ENCODE results near the gene G0S2. TPM values are rescaled to one million over a fixed set of nuclear protein-coding genes. Genes with fewer than 3 reads are reported as not detected.

The G0S2 gene
- total RNA-seq, 2 experiments from 2014 or later: 6.4 to 6.8 TPM

DNA sequence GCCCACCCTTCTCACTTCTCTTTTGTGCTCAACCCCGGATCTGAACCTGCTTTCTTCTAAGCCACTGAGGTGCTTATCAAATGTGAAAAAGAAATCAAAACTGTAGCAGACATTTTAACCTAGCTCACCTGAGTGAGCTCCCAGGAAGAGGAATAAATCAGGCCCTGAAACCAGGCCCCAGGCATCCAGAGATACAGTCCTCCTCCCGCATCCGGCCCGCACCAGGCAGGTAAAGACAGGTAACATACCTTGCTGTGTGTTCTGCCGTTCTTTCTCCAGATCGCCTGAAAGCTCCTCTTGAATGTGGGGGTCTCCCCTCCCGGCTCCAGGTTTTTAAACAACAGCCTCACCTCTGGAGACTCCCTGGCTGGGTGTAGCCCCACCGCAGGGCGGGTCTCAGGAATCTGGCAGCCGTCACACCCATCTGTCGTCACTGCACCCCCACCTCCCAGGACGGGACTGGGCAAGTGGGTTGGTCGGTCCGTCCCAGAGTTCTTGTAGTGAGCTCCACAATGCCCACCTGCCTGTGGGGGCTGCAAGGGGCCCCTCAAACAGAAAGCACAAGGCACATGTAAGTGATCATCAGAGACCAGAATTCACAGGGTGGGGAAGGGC, 23.0 kb upstream of the G0S2 start, which contains the start of gene LAMB3:
LAMB3 (minus strand) TSS at position 305 of the 615 bp plus-strand sequence. CDS start 1,481 bp downstream, outside the sequence.
- H3K27ac Mint-ChIP-seq: no peak within 1 kb of the TSS
- ChIA-PET POLR2A (interaction anchor here (0.8 kb wide), 1 partner anchor 23 kb away, joined by 3 read pairs; the partner anchor contains the start of gene G0S2), CTCF (interaction anchor here (1.1 to 1.7 kb wide), 2 partner anchors 14 to 83 kb away, joined by 3 read pairs; no protein-coding TSS in a partner anchor)
- no peaks in the 10 kb centered on the region for H3K27me3 ChIP-seq (ENCODE audit: control insufficient read depth in 1 of 2, insufficient read depth in 2 of 2, low read length in 2 of 2)
- no peak within 1 kb of the TSS for H3K4me3 ChIP-seq (ENCODE audit: low read length)
- no peaks in the 10 kb centered on the region for H3K9me3 Mint-ChIP-seq
- no peaks in the 10 kb centered on the region for H3K27me3 Mint-ChIP-seq
- H3K27ac ChIP-seq (ENCODE audit: low read depth in 1 of 2, low read length in 2 of 2): no peak within 1 kb of the TSS
- ATAC-seq (ENCODE audit: poor library complexity) (no peak), DNase-seq (no peak)
- TF ChIP-seq, protein P1, sequence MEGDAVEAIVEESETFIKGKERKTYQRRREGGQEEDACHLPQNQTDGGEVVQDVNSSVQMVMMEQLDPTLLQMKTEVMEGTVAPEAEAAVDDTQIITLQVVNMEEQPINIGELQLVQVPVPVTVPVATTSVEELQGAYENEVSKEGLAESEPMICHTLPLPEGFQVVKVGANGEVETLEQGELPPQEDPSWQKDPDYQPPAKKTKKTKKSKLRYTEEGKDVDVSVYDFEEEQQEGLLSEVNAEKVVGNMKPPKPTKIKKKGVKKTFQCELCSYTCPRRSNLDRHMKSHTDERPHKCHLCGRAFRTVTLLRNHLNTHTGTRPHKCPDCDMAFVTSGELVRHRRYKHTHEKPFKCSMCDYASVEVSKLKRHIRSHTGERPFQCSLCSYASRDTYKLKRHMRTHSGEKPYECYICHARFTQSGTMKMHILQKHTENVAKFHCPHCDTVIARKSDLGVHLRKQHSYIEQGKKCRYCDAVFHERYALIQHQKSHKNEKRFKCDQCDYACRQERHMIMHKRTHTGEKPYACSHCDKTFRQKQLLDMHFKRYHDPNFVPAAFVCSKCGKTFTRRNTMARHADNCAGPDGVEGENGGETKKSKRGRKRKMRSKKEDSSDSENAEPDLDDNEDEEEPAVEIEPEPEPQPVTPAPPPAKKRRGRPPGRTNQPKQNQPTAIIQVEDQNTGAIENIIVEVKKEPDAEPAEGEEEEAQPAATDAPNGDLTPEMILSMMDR (IDR thresholded peaks at IDR 0.05): no peak
- H3K4me1 ChIP-seq (ENCODE audit: insufficient read depth, low read length): peaks cover 30% of the 10 kb centered on the region
- no peaks in the 10 kb centered on the region for H3K36me3 Mint-ChIP-seq (ENCODE audit: low read depth)
- no peaks in the 10 kb centered on the region for H3K9me3 ChIP-seq (ENCODE audit: control insufficient read depth in 1 of 2, insufficient read depth in 1 of 2, low read length in 2 of 2)
- peaks cover 32% of the 10 kb centered on the region for H3K4me1 Mint-ChIP-seq (ENCODE audit: low read depth)
- no peak within 1 kb of the TSS for H3K4me3 Mint-ChIP-seq
- H3K36me3 ChIP-seq (ENCODE audit: insufficient read depth, low read length): no peaks in the 10 kb centered on the region
- intact Hi-C loops (cut with DNase I, micrococcal nuclease): no loop called here

DNA sequence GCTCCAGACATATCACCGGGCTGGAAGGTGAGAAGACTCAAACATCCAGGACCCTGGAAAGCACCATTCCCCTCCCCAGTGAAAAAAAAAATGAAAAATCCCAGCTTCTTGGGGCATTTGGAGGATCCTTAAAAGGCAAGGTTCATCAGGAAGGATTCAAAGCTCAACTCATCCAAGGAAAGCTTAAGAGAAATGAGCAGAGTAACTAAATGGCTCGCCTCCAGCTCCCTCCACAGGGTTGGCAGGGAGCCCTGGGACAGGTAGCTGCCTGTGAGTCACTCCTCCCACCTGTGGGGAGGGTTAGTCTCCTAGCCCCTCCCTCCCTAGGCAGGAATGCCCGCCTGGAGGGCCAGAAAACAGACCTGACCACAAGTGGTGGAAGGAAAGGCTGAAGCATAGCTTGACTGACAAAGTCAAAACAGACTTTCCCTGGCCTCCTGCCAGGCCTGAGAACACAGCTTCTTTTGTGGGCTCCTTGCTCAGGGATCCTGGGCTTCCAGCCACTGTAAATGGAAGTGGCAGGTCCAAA, 22.3 kb upstream of the G0S2 start:
- Histone ChIP-seq H3K27ac (ENCODE audit: low read depth in 1 of 2, low read length in 2 of 2) (no peak overlapping the region), H3K4me3 (ENCODE audit: low read length) (no peak overlapping the region), H3K36me3 (ENCODE audit: insufficient read depth, low read length) (no peaks in the 10 kb centered on the region), H3K4me1 (ENCODE audit: insufficient read depth, low read length) (peaks cover 35% of the 10 kb centered on the region), H3K27me3 (ENCODE audit: control insufficient read depth in 1 of 2, insufficient read depth in 2 of 2, low read length in 2 of 2) (no peaks in the 10 kb centered on the region), H3K9me3 (ENCODE audit: control insufficient read depth in 1 of 2, insufficient read depth in 1 of 2, low read length in 2 of 2) (no peaks in the 10 kb centered on the region)
- TF ChIP-seq, protein P1 (IDR thresholded peaks at IDR 0.05): no peak
- Mint-ChIP-seq H3K9me3 (no peaks in the 10 kb centered on the region), H3K4me3 (no peak overlapping the region), H3K27ac (no peak overlapping the region), H3K4me1 (ENCODE audit: low read depth) (peaks cover 32% of the 10 kb centered on the region), H3K36me3 (ENCODE audit: low read depth) (no peaks in the 10 kb centered on the region), H3K27me3 (no peaks in the 10 kb centered on the region)
- DNase-seq: peak in 4 of 14 experiments; percentile 5 to 49 (median 36)
- intact Hi-C loops (cut with DNase I, micrococcal nuclease): no loop called here
- CTCF ChIA-PET: interaction anchor here (1.1 to 1.7 kb wide), 2 partner anchors 15 to 84 kb away, joined by 3 read pairs; no protein-coding TSS in a partner anchor
- POLR2A ChIA-PET: interaction anchor here (0.8 kb wide), 1 partner anchor 23 kb away, joined by 3 read pairs; the partner anchor contains the start of gene G0S2
- no peak for ATAC-seq (ENCODE audit: poor library complexity)

DNA sequence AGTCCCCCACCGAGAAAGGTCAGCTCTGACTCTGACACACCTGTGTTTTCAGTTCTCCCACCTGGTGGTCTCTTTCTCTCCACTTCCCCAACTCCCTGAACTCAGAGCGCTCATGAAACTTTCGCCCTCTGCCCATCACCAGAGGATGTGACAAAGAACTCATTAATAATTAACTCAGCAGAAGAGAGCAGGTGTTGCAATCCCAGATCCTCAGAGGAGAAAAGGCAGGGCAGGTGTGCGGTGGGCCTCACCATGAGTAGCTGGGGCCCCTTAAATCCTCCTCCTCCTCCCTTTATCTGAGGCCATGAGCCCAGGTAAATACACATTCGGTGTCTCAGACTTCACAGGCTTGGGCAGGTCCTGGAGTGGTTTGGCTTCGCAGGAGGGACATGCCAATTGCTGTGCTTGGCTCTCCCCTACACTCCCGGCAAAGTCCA, 21.3 kb upstream of the G0S2 start:
- intact Hi-C loops (cut with DNase I, micrococcal nuclease): no loop called here
- no peak overlapping the region for H3K27ac ChIP-seq (ENCODE audit: low read depth in 1 of 2, low read length in 2 of 2)
- H3K27me3 ChIP-seq (ENCODE audit: control insufficient read depth in 1 of 2, insufficient read depth in 2 of 2, low read length in 2 of 2): no peaks in the 10 kb centered on the region
- Mint-ChIP-seq H3K27me3 (no peaks in the 10 kb centered on the region), H3K4me3 (no peak overlapping the region), H3K36me3 (ENCODE audit: low read depth) (no peaks in the 10 kb centered on the region), H3K9me3 (no peaks in the 10 kb centered on the region), H3K4me1 (ENCODE audit: low read depth) (peaks cover 32% of the 10 kb centered on the region), H3K27ac (peak overlapping the region; percentile 24)
- no peaks in the 10 kb centered on the region for H3K36me3 ChIP-seq (ENCODE audit: insufficient read depth, low read length)
- no peaks in the 10 kb centered on the region for H3K9me3 ChIP-seq (ENCODE audit: control insufficient read depth in 1 of 2, insufficient read depth in 1 of 2, low read length in 2 of 2)
- H3K4me1 ChIP-seq (ENCODE audit: insufficient read depth, low read length): peaks cover 35% of the 10 kb centered on the region
- ChIA-PET CTCF (interaction anchor here (1.7 kb wide), 1 partner anchor 85 kb away, joined by 3 read pairs; no protein-coding TSS in a partner anchor), POLR2A (no interaction called here)
- DNase-seq (no peak), ATAC-seq (ENCODE audit: poor library complexity) (no peak)
- TF ChIP-seq, protein P1 (IDR thresholded peaks at IDR 0.05): no peak
- H3K4me3 ChIP-seq (ENCODE audit: low read length): no peak overlapping the region

Data from CD4-positive, alpha-beta T cell (primary cell).